Measurements from ENCODE around the gene GTF2IRD1. TPM values are rescaled to one million over a fixed set of nuclear protein-coding genes. Genes with fewer than 3 reads are reported as not detected.
"Not testable (repeated sequence)": the region's sequence is repeated elsewhere in the genome, so short reads cannot be mapped to it uniquely, and the experiment has no call there.

The GTF2IRD1 gene
- total RNA-seq: 13.6 and 13.8 TPM in 2 replicates

GRCh38 chr7:74453322-74454011, at the start of gene GTF2IRD1:
Gene GTF2IRD1, plus strand, starts transcription at chr7:74453906. Its CDS starts 54,175 bp downstream, at chr7:74508081.
- DNase-seq (ENCODE audit: extremely low read depth, low read depth, low spot score): no peak

- no peak for DNase-seq (ENCODE audit: extremely low read depth, low read depth, low spot score)
These were observed 49.4 kb upstream of the GTF2IRD1 start for GRCh38 chr7:74404388-74404700.

- DNase-seq (ENCODE audit: extremely low read depth, low read depth, low spot score): no peak
These were observed 49.0 kb upstream of the GTF2IRD1 start for GRCh38 chr7:74404741-74405140.

GRCh38 chr7:74405191-74405898, 48.4 kb upstream of the GTF2IRD1 start:
- no peak for DNase-seq (ENCODE audit: extremely low read depth, low read depth, low spot score)

GRCh38 chr7:74405899-74406512, 47.7 kb upstream of the GTF2IRD1 start:
- no peak for DNase-seq (ENCODE audit: extremely low read depth, low read depth, low spot score)

- DNase-seq (ENCODE audit: extremely low read depth, low read depth, low spot score): no peak
These were observed 45.7 kb upstream of the GTF2IRD1 start for GRCh38 chr7:74407958-74408357.

GRCh38 chr7:74409571-74409970, 44.1 kb upstream of the GTF2IRD1 start:
- DNase-seq (ENCODE audit: extremely low read depth, low read depth, low spot score): no peak

- DNase-seq (ENCODE audit: extremely low read depth, low read depth, low spot score): no peak
These were observed 42.9 kb upstream of the GTF2IRD1 start for GRCh38 chr7:74410772-74411171.

GRCh38 chr7:74411571-74411970, 42.1 kb upstream of the GTF2IRD1 start:
- not testable (repeated sequence) for DNase-seq (ENCODE audit: extremely low read depth, low read depth, low spot score)

GRCh38 chr7:74412056-74412455, 41.6 kb upstream of the GTF2IRD1 start:
- DNase-seq (ENCODE audit: extremely low read depth, low read depth, low spot score): no peak

GRCh38 chr7:74412603-74413002, 41.1 kb upstream of the GTF2IRD1 start:
- DNase-seq (ENCODE audit: extremely low read depth, low read depth, low spot score): no peak

GRCh38 chr7:74414595-74415333, 38.9 kb upstream of the GTF2IRD1 start:
- DNase-seq (ENCODE audit: extremely low read depth, low read depth, low spot score): not testable (repeated sequence)

GRCh38 chr7:74417419-74417971, 36.2 kb upstream of the GTF2IRD1 start:
- no peak for DNase-seq (ENCODE audit: extremely low read depth, low read depth, low spot score)

GRCh38 chr7:74418076-74418475, 35.6 kb upstream of the GTF2IRD1 start:
- DNase-seq (ENCODE audit: extremely low read depth, low read depth, low spot score): no peak

- DNase-seq (ENCODE audit: extremely low read depth, low read depth, low spot score): no peak
These were observed 35.2 kb upstream of the GTF2IRD1 start for GRCh38 chr7:74418538-74418937.

- DNase-seq (ENCODE audit: extremely low read depth, low read depth, low spot score): not testable (repeated sequence)
These were observed 34.5 kb upstream of the GTF2IRD1 start for GRCh38 chr7:74419232-74419631.

- DNase-seq (ENCODE audit: extremely low read depth, low read depth, low spot score): no peak
These were observed 33.7 kb upstream of the GTF2IRD1 start for GRCh38 chr7:74420006-74420405.

- DNase-seq (ENCODE audit: extremely low read depth, low read depth, low spot score): no peak
These were observed 29.3 kb upstream of the GTF2IRD1 start for GRCh38 chr7:74424291-74424880.

GRCh38 chr7:74428023-74428422, 25.7 kb upstream of the GTF2IRD1 start:
- no peak for DNase-seq (ENCODE audit: extremely low read depth, low read depth, low spot score)

GRCh38 chr7:74429153-74429747, 24.5 kb upstream of the GTF2IRD1 start:
- DNase-seq (ENCODE audit: extremely low read depth, low read depth, low spot score): no peak
